Naive B cell (primary cell): Measurements from ENCODE around the gene PHAX. TPM values are rescaled to one million over a fixed set of nuclear protein-coding genes. Genes with fewer than 3 reads are reported as not detected.

ENCODE experiments used
- polyA plus RNA-seq, 6 donors: library from polyadenylated mRNA; unstranded; fragments of 300-500 nt; fragmentation: Illumina TruSeq; gene quantifications; one replicate each; pipeline ENCODE4 v1.2.3, GENCODE V29; 2021; ENCODE audit warnings: low read depth in 6 of 6

PHAX gene
- polyA plus RNA-seq, 6 donors from 2014 or later, result 29.7 to 84.8 (median 66.5) TPM

Other genes with a start within 250 kb of the PHAX start
- gene GRAMD2B, start 177.5 kb upstream of the PHAX start, polyA plus RNA-seq, result 1 to 10 TPM in 4 of 6 donors, under 1 TPM in 2; 0.65 to 2.6 (median 1.2) TPM
- gene ALDH7A1, start 5.7 kb upstream of the PHAX start, polyA plus RNA-seq, result 1 to 10 TPM in 5 of 6 donors, under 1 TPM in 1; 0.97 to 8.1 (median 3.0) TPM
- 1 to 10 TPM; 1.3 to 9.2 (median 6.8) TPM for gene LMNB1, start 176.2 kb downstream of the PHAX start, polyA plus RNA-seq